Measurements from ENCODE around the gene CARNS1. TPM values are rescaled to one million over a fixed set of nuclear protein-coding genes. Genes with fewer than 3 reads are reported as not detected.

CARNS1 gene
- total and polyA plus RNA-seq, 2 of the 8 experiments (the other 6 are each of a cell fraction or from before 2014, with no cell fraction given): 0.82 to 1.1 TPM

DNA sequence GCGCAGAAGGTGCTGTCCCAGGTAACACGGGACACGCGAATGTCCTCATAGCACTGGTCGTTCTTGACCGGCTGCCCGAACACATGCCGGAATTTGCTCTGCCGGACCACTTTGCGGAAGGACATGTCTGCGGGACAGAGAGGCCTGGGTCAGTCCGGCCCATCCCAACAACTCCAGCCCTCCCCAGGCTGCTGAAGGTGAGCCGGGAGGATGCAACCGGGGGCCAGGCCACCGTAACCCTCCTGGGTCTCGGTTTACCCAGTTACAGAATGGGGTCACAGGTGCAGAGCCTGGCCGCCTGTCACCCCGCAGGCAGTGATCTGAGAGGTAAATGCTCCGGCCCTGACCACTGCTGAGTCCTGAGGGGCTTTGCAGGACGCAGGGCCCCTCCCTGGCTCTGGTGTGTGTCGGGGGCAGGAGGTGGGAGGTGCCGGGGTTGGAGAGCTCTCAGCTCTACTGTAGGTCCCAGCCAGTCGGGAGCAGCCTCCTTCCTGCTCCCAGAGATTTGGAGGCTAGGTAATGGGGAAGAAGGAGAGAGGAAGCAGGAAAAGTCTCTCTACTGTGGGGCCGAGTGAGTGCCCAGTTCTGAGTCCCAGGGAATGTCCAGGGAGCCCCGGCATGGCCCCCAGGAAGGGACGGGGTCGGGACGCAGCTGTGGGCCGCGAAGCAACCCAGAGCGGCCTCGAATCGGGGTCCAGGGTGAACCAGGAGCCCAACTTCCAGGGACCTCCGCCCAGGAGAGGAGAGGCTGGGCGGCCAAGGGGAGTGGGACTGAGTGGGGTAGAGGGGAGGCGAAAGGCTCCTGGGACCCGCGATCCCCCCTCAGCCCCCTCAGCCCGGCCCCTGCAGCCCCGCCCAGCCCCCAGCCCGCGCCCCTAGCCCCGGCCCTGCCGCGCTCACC lies 27.3 kb downstream of the CARNS1 start:
- Histone ChIP-seq H2BK20ac (ENCODE audit: low read length) (no peak overlapping the region), H3K27me3 (replicated peaks in 1 of 4; ENCODE audit: control insufficient read depth in 3 of 4, extremely low read depth in 1 of 4, insufficient read depth in 3 of 4, low read length in 3 of 4) (no peaks in the 10 kb centered on the region), H4K5ac (ENCODE audit: insufficient read length, low read depth, low read length) (no peak overlapping the region), H3K23ac (ENCODE audit: insufficient read length) (no peak overlapping the region), H3K9me3 (ENCODE audit: insufficient read depth in 2 of 2, low read depth in 1 of 2, low read length in 1 of 2) (no peaks in the 10 kb centered on the region), H3K79me2 (ENCODE audit: control insufficient read depth in 1 of 2, insufficient read depth in 2 of 2, low read length in 2 of 2) (no peaks in the 10 kb centered on the region), H2BK120ac (replicated peaks; ENCODE audit: low read depth, low read length) (no peak overlapping the region), H3K27ac (ENCODE audit: low read depth, low read length) (no peak overlapping the region; the same call in 1 of the 2 replicates), H3K9ac (replicated peaks in 1 of 4; ENCODE audit: extremely low read depth in 1 of 4, low read depth in 3 of 4, low read length in 3 of 4) (peak overlapping the region in 3 of 4 experiments; percentile 35 to 58 (median 38); a peak in 6 of 7 replicates), H3K4me2 (ENCODE audit: insufficient read depth in 1 of 2, low read depth in 2 of 2, low read length in 2 of 2) (peak overlapping the region; percentile 62 to 90), H3K23me2 (ENCODE audit: low read depth, low read length) (peaks cover 2% of the 10 kb centered on the region; the same call in 1 of the 2 replicates), H3K79me1 (ENCODE audit: low read depth, low read length) (0 out of 2 replicates have a peak, but pooled peaks cover 2% of the 10 kb centered on the region), H3K56ac (replicated peaks; ENCODE audit: insufficient read length, low read depth, low read length) (no peak overlapping the region), H2BK12ac (ENCODE audit: low read depth, low read length) (no peak overlapping the region), H2BK5ac (ENCODE audit: low read depth, low read length) (peak overlapping the region; percentile 71; the same call in 1 of the 2 replicates), H3K4ac (replicated peaks; ENCODE audit: insufficient read length, low read depth, low read length) (no peak overlapping the region), H3K14ac (ENCODE audit: insufficient read length) (no peak overlapping the region), H3K36me3 (ENCODE audit: control insufficient read depth in 2 of 4, insufficient read depth in 4 of 4, low read length in 3 of 4) (peaks cover 3 to 18% (median 8%) of the 10 kb centered on the region in 4 experiments; a peak in 5 of 8 replicates), H2AK5ac (ENCODE audit: low read depth, low read length) (no peak overlapping the region), H3K18ac (ENCODE audit: extremely low read depth, low read length) (no peak overlapping the region), H2AFZ (ENCODE audit: low read length) (no peak overlapping the region), H4K8ac (ENCODE audit: extremely low read depth, insufficient read depth, low read length) (peak overlapping the region; percentile 89; the same call in 1 of the 2 replicates), H3K4me3 (ENCODE audit: extremely low read depth in 1 of 4, insufficient read depth in 2 of 4, low read depth in 3 of 4, low read length in 4 of 4) (peak overlapping the region; percentile 42 to 87 (median 77)), H2BK15ac (ENCODE audit: low read length) (no peak overlapping the region), H4K91ac (replicated peaks; ENCODE audit: insufficient read length, low read length) (peak overlapping the region; percentile 65), H3K4me1 (replicated peaks in 1 of 4; ENCODE audit: control insufficient read depth in 3 of 4, insufficient read depth in 4 of 4, low read length in 3 of 4) (peaks cover 0 to 8% (median 4%) of the 10 kb centered on the region in 4 experiments; a peak in 4 of 7 replicates), H4K20me1 (replicated peaks in 1 of 2; ENCODE audit: control insufficient read depth in 1 of 2, insufficient read depth in 2 of 2, low read length in 2 of 2) (peaks cover 4 to 15% of the 10 kb centered on the region in 2 experiments)
- FAIRE-seq (no peak), DNase-seq (ENCODE audit: low read depth in 1 of 2, low spot score in 2 of 2) (peak in 1 of 2 experiments; percentile 71)
- ChIA-PET POLR2A (ENCODE audit: partially characterized antibody) (interaction anchor here (1.0 to 2.1 kb wide), 6 partner anchors 8 to 140 kb away, joined by 3 to 7 read pairs (median 4); partner anchors contain the start of genes RPS6KB2 and SSH3), CTCF (ENCODE audit: partially characterized antibody) (interaction anchor here (0.7 to 2.0 kb wide), 2 partner anchors 20 to 25 kb away, joined by 3 to 7 read pairs; no protein-coding TSS in a partner anchor)
- WGBS, 2 experiments (ENCODE audit: extremely low coverage in 1 of 2, insufficient coverage in 1 of 2, insufficient read length in 1 of 2, insufficient replicate concordance in 2 of 2, low coverage in 1 of 2, low lambda C conversion rate in 2 of 2, missing lambda C conversion rate in 1 of 2): 69% methylated on average over 25 of the region's 45 CpGs; no CpG with 5 or more reads in 1 of the 2 experiments
- TF ChIP-seq NRF1 (IDR thresholded peaks at IDR 0.05; ENCODE audit: low read depth, low read length) (no peak), SIRT6 (IDR thresholded peaks at IDR 0.05; ENCODE audit: low read length) (no peak), POLR2AphosphoS5 (IDR thresholded peaks at IDR 0.05; ENCODE audit: low read depth, low read length) (no peak), SIN3A (conservative IDR thresholded peaks at IDR 0.05 in 1 of 2, IDR thresholded peaks at IDR 0.05 in 1 of 2; ENCODE audit: low read depth in 1 of 2, low read length in 2 of 2) (0 out of 4 replicates have a peak, but pooled peaks of 1 of the 2 experiments have one; percentile 52), KDM4A (IDR thresholded peaks at IDR 0.05; ENCODE audit: low read depth, low read length, severe bottlenecking) (peak; percentile 10), TBP (IDR thresholded peaks at IDR 0.05; ENCODE audit: low read depth, low read length) (no peak)
